HepG2 (cell line): Measurements from ENCODE around the gene SLC5A10. TPM values are rescaled to one million over a fixed set of nuclear protein-coding genes. Genes with fewer than 3 reads are reported as not detected.
A peak's percentile ranks its signal among the peaks of the same experiment; 100 is the strongest.

Experiments used
- ATF1 ChIP-seq: IDR thresholded peaks from 2 replicates; pipeline ENCODE4 v1.6.1; 2016; ENCODE audit warnings: mild to moderate bottlenecking, control low read depth
- EED ChIP-seq: sonication (generic); formaldehyde crosslinking; IDR thresholded peaks from 2 replicates; pipeline ENCODE4 v1.5.0; 2020; ENCODE audit warnings: mild to moderate bottlenecking, missing genetic modification reagents
- FOXA3 ChIP-seq: IDR thresholded peaks from 2 replicates; pipeline ENCODE4 v1.6.1; 2016; ENCODE audit warnings: missing genetic modification reagents, missing compliant biosample characterization
- IKZF5 ChIP-seq: IDR thresholded peaks from 2 replicates; pipeline ENCODE4 v1.6.1; 2018; ENCODE audit warnings: missing genetic modification reagents, mild to moderate bottlenecking, missing compliant biosample characterization
- JUN ChIP-seq: sonication (generic); formaldehyde crosslinking; IDR thresholded peaks from 2 replicates; pipeline ENCODE4 v1.4.0; 2020; ENCODE audit warnings: mild to moderate bottlenecking, missing genetic modification reagents
- JUNB ChIP-seq: sonication (generic); formaldehyde crosslinking; IDR thresholded peaks from 2 replicates; pipeline ENCODE4 v1.8.0; 2022; ENCODE audit warnings: missing genetic modification reagents, mild to moderate bottlenecking, borderline replicate concordance
- KAT2B ChIP-seq: fragments of 150-350 bp; IDR thresholded peaks from 2 replicates; pipeline ENCODE4 v1.6.1; 2014; ENCODE audit warnings: low read depth, low read length, borderline replicate concordance
- KDM5A ChIP-seq: fragments of 200-600 bp; sonication (generic); IDR thresholded peaks from 2 replicates; pipeline ENCODE4 v1.7.0; 2018; ENCODE audit warnings: antibody characterized with exemption, mild to moderate bottlenecking, low read length, borderline replicate concordance
- PAX8 ChIP-seq: sonication (generic); formaldehyde crosslinking; IDR thresholded peaks from 2 replicates; pipeline ENCODE4 v1.8.0; 2022; ENCODE audit warnings: mild to moderate bottlenecking, missing genetic modification reagents, borderline replicate concordance
- PTBP1 ChIP-seq: fragments of 200-400 bp; formaldehyde crosslinking; IDR thresholded peaks from 2 replicates; pipeline ENCODE4 v1.6.1; 2018; ENCODE audit warnings: low read length, low read depth; ENCODE audit not compliant: poor library complexity, severe bottlenecking
- REPIN1 ChIP-seq: sonication (generic); formaldehyde crosslinking; IDR thresholded peaks from 2 replicates; pipeline ENCODE4 v1.8.0; 2022; ENCODE audit warnings: missing genetic modification reagents, low read depth, mild to moderate bottlenecking, borderline replicate concordance
- TEAD2 ChIP-seq: sonication (generic); formaldehyde crosslinking; IDR thresholded peaks from 2 replicates; pipeline ENCODE4 v1.9.0; 2021; ENCODE audit warnings: missing genetic modification reagents
- U2AF2 ChIP-seq: fragments of 200-400 bp; formaldehyde crosslinking; IDR thresholded peaks from 2 replicates; pipeline ENCODE4 v1.6.1; 2017; ENCODE audit warnings: low read depth, mild to moderate bottlenecking, low read length
- ZNF138 ChIP-seq: sonication (generic); formaldehyde crosslinking; IDR thresholded peaks from 2 replicates; pipeline ENCODE4 v1.5.0; 2020; ENCODE audit warnings: mild to moderate bottlenecking, low read depth, missing genetic modification reagents
- ZNF275 ChIP-seq: sonication (generic); formaldehyde crosslinking; IDR thresholded peaks from 2 replicates; pipeline ENCODE4 v1.8.0; 2022; ENCODE audit warnings: missing genetic modification reagents, mild to moderate bottlenecking, inconsistent platforms, borderline replicate concordance
- ZNF543 ChIP-seq: sonication (generic); formaldehyde crosslinking; IDR thresholded peaks from 2 replicates; pipeline ENCODE4 v1.4.0; 2020; ENCODE audit warnings: mild to moderate bottlenecking, missing genetic modification reagents
- ZNF558 ChIP-seq: sonication (generic); formaldehyde crosslinking; IDR thresholded peaks from 2 replicates; pipeline ENCODE4 v1.9.0; 2022; ENCODE audit warnings: mild to moderate bottlenecking, missing genetic modification reagents, borderline replicate concordance
- ZNF569 ChIP-seq: sonication (generic); formaldehyde crosslinking; IDR thresholded peaks from 2 replicates; pipeline ENCODE4 v1.5.0; 2020; ENCODE audit warnings: mild to moderate bottlenecking, missing genetic modification reagents, moderate library complexity, borderline replicate concordance
- ZNF780A ChIP-seq: sonication (generic); formaldehyde crosslinking; IDR thresholded peaks from 2 replicates; pipeline ENCODE4 v1.8.0; 2022; ENCODE audit warnings: mild to moderate bottlenecking, missing genetic modification reagents, moderate library complexity
- ZSCAN29 ChIP-seq: sonication (generic); formaldehyde crosslinking; conservative IDR thresholded peaks from 2 replicates; pipeline ENCODE4 v1.4.0; 2020; ENCODE audit warnings: mild to moderate bottlenecking, missing genetic modification reagents
- polyA plus RNA-seq, 8 experiments: library from polyadenylated mRNA; depleted of rRNA in 3 of 8; stranded (reverse) in 7 of 8; unstranded in 1 of 8; fragments of >200 nt; fragmentation: Illumina TruSeq in 4 of 8; extraction: Trizol in 4 of 8; gene quantifications; 2 replicates each; pipeline versions ENCODE4 v1.2.1 to v1.2.3, GENCODE V29; 2011 to 2016; ENCODE audit warnings: low read depth in 4 of 8, missing spikeins in 1 of 8, mixed read lengths in 1 of 8; ENCODE audit not compliant: insufficient read depth in 1 of 8
- total RNA-seq, 5 experiments: library from RNA; depleted of rRNA; stranded (reverse); fragments of >200 nt; fragmentation: Illumina TruSeq; extraction: Trizol; gene quantifications; 2 replicates each; pipeline ENCODE4 v1.2.3, GENCODE V29; 2016; ENCODE audit warnings: low read depth in 1 of 5
- TF ChIP-seq, protein P1 (sequence below): sonication (generic); formaldehyde crosslinking; IDR thresholded peaks from 2 replicates; pipeline ENCODE4 v1.4.0; 2020; ENCODE audit warnings: mild to moderate bottlenecking, missing genetic modification reagents
- TF ChIP-seq, protein P2 (sequence below): sonication (generic); formaldehyde crosslinking; IDR thresholded peaks from 2 replicates; pipeline ENCODE4 v1.5.0; 2020; ENCODE audit warnings: mild to moderate bottlenecking, missing genetic modification reagents
- TF ChIP-seq, protein P3 (sequence below): sonication (generic); formaldehyde crosslinking; IDR thresholded peaks from 2 replicates; pipeline ENCODE4 v1.5.1; 2020; ENCODE audit warnings: missing genetic modification reagents, mild to moderate bottlenecking, borderline replicate concordance
- TF ChIP-seq, protein P4 (sequence below): sonication (generic); formaldehyde crosslinking; IDR thresholded peaks from 2 replicates; pipeline ENCODE4 v1.4.0; 2020; ENCODE audit warnings: missing genetic modification reagents

SLC5A10 gene
- total and polyA plus RNA-seq, 2 of the 13 experiments (the other 11 are each of a cell fraction or from before 2014, with no cell fraction given): 0.05 TPM; not detected in 1

- TF ChIP-seq, protein P1, sequence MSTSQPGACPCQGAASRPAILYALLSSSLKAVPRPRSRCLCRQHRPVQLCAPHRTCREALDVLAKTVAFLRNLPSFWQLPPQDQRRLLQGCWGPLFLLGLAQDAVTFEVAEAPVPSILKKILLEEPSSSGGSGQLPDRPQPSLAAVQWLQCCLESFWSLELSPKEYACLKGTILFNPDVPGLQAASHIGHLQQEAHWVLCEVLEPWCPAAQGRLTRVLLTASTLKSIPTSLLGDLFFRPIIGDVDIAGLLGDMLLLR (CRISPR knock-in tag): no peak
- no peak for TF ChIP-seq KAT2B
- no peak for TF ChIP-seq ZNF558 (CRISPR knock-in tag)
- no peak for TF ChIP-seq EED (CRISPR knock-in tag)
- no peak for TF ChIP-seq KDM5A
- no peak for TF ChIP-seq U2AF2
- TF ChIP-seq REPIN1 (CRISPR knock-in tag): no peak
- TF ChIP-seq ZNF138: no peak
- peak; percentile 96 for TF ChIP-seq FOXA3 (CRISPR knock-in tag)
- TF ChIP-seq ATF1: no peak
- TF ChIP-seq JUNB (CRISPR knock-in tag): no peak
- TF ChIP-seq, protein P2, sequence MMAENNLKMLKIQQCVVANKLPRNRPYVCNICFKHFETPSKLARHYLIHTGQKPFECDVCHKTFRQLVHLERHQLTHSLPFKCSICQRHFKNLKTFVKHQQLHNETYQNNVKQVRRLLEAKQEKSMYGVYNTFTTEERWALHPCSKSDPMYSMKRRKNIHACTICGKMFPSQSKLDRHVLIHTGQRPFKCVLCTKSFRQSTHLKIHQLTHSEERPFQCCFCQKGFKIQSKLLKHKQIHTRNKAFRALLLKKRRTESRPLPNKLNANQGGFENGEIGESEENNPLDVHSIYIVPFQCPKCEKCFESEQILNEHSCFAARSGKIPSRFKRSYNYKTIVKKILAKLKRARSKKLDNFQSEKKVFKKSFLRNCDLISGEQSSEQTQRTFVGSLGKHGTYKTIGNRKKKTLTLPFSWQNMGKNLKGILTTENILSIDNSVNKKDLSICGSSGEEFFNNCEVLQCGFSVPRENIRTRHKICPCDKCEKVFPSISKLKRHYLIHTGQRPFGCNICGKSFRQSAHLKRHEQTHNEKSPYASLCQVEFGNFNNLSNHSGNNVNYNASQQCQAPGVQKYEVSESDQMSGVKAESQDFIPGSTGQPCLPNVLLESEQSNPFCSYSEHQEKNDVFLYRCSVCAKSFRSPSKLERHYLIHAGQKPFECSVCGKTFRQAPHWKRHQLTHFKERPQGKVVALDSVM (CRISPR knock-in tag): no peak
- TF ChIP-seq PTBP1: no peak
- no peak for TF ChIP-seq JUN (CRISPR knock-in tag)
- TF ChIP-seq, protein P3, sequence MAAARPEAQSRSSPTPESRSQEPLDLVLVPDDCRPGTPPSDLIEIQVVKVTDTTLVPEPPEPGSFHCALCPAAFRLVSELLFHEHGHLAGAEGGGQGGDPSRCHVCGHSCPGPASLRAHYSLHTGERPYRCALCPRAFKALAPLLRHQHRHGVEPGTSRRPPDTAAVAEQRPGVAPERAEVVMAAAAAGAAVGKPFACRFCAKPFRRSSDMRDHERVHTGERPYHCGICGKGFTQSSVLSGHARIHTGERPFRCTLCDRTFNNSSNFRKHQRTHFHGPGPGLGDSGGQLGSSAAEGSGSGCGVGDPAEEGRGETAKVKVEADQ: no peak
- no peak for TF ChIP-seq ZNF569 (CRISPR knock-in tag)
- no peak for TF ChIP-seq ZSCAN29 (CRISPR knock-in tag)
- TF ChIP-seq ZNF275 (CRISPR knock-in tag): no peak
- no peak for TF ChIP-seq TEAD2 (CRISPR knock-in tag)
- no peak for TF ChIP-seq ZNF543
- TF ChIP-seq IKZF5 (CRISPR knock-in tag): no peak
- TF ChIP-seq ZNF780A (CRISPR knock-in tag): no peak
- TF ChIP-seq, protein P4, sequence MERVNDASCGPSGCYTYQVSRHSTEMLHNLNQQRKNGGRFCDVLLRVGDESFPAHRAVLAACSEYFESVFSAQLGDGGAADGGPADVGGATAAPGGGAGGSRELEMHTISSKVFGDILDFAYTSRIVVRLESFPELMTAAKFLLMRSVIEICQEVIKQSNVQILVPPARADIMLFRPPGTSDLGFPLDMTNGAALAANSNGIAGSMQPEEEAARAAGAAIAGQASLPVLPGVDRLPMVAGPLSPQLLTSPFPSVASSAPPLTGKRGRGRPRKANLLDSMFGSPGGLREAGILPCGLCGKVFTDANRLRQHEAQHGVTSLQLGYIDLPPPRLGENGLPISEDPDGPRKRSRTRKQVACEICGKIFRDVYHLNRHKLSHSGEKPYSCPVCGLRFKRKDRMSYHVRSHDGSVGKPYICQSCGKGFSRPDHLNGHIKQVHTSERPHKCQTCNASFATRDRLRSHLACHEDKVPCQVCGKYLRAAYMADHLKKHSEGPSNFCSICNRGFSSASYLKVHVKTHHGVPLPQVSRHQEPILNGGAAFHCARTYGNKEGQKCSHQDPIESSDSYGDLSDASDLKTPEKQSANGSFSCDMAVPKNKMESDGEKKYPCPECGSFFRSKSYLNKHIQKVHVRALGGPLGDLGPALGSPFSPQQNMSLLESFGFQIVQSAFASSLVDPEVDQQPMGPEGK (CRISPR knock-in tag): no peak; the same call in 1 of the 2 replicates
- TF ChIP-seq PAX8 (CRISPR knock-in tag): no peak
Measured at GRCh38 chr17:18925187-18925586, 26.8 kb upstream of the SLC5A10 start (continued).
